Activated CD8-positive, alpha-beta memory T cell treated with anti-CD3 and anti-CD28 coated beads for 4 hours (primary cell): ENCODE measurements around the gene WDR6.
A peak's percentile ranks its signal among the peaks of the same experiment; 100 is the strongest.

Experiments
- DNase-seq, 2 donors: peaks; one replicate each; pipeline ENCODE4 v3.0.0-alpha.2; 2020; ENCODE audit warnings: low read depth in 2 of 2

Gene WDR6

GRCh38 chr3:49027634-49028033 is 20.4 kb downstream of the WDR6 start:
- no peak for DNase-seq

DNA sequence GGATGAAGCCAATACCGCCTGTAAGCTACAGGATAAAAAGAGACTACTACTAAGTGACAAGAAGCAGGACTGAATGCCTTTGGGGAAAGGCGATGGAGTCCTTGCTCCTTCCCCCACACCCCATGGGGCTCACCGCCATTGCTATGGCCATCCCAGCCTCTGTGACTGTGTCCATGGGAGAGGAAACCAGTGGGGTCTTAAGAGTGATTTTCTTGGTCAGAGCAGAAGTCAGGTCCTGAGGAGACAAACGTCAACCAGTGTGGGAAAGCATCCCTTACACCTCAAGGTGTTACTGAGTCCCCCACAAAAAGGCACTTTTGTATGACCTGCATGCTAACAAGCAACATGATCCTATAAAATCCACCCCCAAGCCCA is 21.1 kb downstream of the WDR6 start:
- DNase-seq = no peak

DNA sequence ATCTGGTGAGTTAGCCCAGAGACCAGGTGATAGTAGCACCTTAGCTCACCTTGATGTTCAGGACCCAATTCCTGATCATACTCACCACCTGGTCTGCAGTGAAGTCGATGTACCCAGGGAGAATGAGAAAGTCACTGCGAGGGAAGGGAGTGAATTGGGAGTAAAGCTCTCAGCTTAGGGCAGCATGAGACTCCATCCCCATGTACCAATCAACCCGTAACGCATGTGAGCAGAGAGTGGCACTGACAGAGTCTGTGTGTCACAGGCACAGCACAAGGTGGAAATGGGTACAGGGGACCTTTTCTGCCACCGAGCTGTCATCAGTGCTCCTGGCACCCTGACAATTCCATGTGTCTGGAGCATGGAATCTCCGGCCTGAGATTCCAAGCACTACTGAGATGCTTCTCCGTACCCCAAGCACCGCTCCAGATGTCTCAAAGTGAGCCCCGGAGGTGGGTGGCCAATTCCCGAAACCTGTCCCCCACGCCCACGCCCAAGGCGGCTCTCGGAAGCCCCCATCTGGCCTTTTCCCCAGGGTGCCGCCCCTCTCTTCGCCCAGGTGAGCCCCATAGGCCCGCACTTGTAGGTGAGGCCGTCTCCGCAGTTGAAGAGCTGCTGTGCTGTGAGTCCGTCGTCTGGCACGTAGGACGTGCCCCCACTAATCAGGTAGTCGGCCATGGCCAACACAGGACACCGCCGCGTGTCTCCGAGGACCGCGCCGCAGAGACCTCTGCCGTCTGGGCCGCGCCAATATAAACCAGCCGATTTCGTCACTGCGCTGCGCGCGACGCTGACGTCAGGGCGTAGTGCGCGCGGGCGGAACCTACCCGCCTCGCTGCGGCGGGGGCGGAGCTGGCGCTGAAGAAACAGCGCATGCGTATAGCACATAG is 21.7 kb downstream of the WDR6 start, which contains the start of gene IMPDH2:
TSS of gene IMPDH2 (minus strand) at position 726 of the 890 bp plus-strand sequence. CDS start at position 678, 48 bp downstream.
- DNase-seq = peak; percentile 84 to 87

GRCh38 chr3:49029563-49029884 is 22.3 kb downstream of the WDR6 start:
- DNase-seq = no peak

- DNase-seq = no peak
Measured at GRCh38 chr3:49030321-49030720, 23.1 kb downstream of the WDR6 start.

DNA sequence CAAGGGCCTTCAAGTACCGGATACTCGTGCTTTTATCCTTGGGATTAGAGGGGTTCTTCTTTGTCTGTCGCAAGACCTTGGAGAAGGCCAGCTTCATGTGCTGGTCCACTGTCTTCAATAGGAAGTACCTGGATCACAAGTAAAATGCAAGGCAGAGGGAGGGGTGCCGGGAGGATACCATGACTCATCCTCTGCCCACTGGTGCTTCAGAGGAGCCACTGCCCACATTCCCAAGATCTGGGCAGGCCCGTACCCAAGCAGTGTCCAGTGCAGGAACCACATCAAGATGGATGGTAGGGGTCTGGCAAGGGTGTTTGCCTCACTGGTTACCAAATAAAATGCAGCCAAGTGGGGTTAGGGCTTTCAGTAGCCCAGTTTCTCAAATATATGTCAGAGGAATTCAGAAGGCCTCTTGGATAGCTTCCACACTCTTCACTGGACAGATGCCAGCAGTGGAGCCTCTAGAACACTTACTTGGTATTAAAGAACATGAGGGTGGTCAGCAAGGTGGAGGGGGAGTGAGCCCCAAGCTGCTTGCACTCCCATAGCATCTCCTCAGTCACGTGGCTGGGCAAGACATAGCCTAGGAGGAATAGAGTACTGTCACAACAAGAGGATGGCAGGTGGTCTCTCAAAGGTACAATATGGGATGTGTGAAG is 25.6 kb downstream of the WDR6 start:
- no peak for DNase-seq

- DNase-seq = no peak
Measured at GRCh38 chr3:49034650-49035049, 27.5 kb downstream of the WDR6 start.

DNA sequence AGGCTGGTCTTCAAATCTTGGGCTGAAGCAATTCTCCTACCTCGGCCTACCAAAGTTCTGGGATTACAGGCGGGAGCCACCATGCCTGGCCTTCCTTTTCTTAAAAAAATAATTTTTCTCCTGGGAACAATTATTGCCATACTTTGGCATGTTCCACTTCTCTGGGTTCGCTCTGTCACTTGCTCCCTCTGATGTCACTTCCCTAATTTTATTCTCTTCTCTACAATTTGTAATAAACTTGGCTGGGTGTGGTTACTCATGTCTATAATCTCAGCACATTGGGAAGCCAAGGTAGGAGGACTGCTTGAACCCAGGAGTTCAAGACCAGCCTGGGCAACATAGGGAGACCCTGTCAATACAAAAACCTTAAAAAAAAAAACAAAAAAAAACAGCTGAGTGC is 28.1 kb downstream of the WDR6 start:
- DNase-seq = no peak

- DNase-seq = no peak
Measured at GRCh38 chr3:49053543-49053942, 46.4 kb downstream of the WDR6 start.

- DNase-seq = no peak
Measured at GRCh38 chr3:49054344-49054862, 47.2 kb downstream of the WDR6 start.

- no peak for DNase-seq
Measured at GRCh38 chr3:49057268-49057667, 50.1 kb downstream of the WDR6 start.

GRCh38 chr3:49058011-49058410 is 50.8 kb downstream of the WDR6 start:
- DNase-seq = no peak
